ENCODE measurements around the gene CHST6. TPM values are rescaled to one million over a fixed set of nuclear protein-coding genes. Genes with fewer than 3 reads are reported as not detected.

The CHST6 gene
- total RNA-seq, 2 donors from 2014 or later = under 0.01 TPM; not detected in 1

- 71 to 85% methylated on average over 2 of the region's 2 CpGs for WGBS, 2 donors
- intact Hi-C loops (cut with DNase I) = no loop called here
- ATAC-seq (no peak), DNase-seq (no peak)
- no peaks in the 10 kb centered on the region for H3K27me3 ChIP-seq
- no peak overlapping the region for H3K27ac ChIP-seq
- no peaks in the 10 kb centered on the region for H3K9me3 ChIP-seq
- no peak for TF ChIP-seq POLR2A (IDR thresholded peaks at IDR 0.05)
- no peak for TF ChIP-seq CTCF (IDR thresholded peaks at IDR 0.05)
- H3K36me3 ChIP-seq (replicated peaks in 1 of 2; ENCODE audit: insufficient read depth in 1 of 2, low read depth in 2 of 2) = no peaks in the 10 kb centered on the region
- no peak overlapping the region for H3K4me3 ChIP-seq
- H3K4me1 ChIP-seq = no peaks in the 10 kb centered on the region
Observed at GRCh38 chr16:75486676-75487313, 8.4 kb downstream of the CHST6 start.

GRCh38 chr16:75486014-75486675 lies 9.1 kb downstream of the CHST6 start:
- no peaks in the 10 kb centered on the region for H3K9me3 ChIP-seq
- intact Hi-C loops (cut with DNase I) = no loop called here
- DNase-seq = peak in 1 of 4 donors; percentile 44
- H3K4me1 ChIP-seq = no peaks in the 10 kb centered on the region
- H3K27me3 ChIP-seq = no peaks in the 10 kb centered on the region
- H3K4me3 ChIP-seq = no peak overlapping the region
- 62 to 65% methylated on average over 9 of the region's 9 CpGs for WGBS, 2 donors
- no peak for TF ChIP-seq POLR2A (IDR thresholded peaks at IDR 0.05)
- no peak for ATAC-seq
- no peak overlapping the region for H3K27ac ChIP-seq
- H3K36me3 ChIP-seq (replicated peaks in 1 of 2; ENCODE audit: insufficient read depth in 1 of 2, low read depth in 2 of 2) = no peaks in the 10 kb centered on the region

GRCh38 chr16:75485230-75486013 lies 9.8 kb downstream of the CHST6 start:
- Histone ChIP-seq H3K36me3 (replicated peaks in 1 of 2; ENCODE audit: insufficient read depth in 1 of 2, low read depth in 2 of 2) (no peaks in the 10 kb centered on the region), H3K27me3 (no peaks in the 10 kb centered on the region), H3K4me3 (no peak overlapping the region), H3K9me3 (no peaks in the 10 kb centered on the region), H3K27ac (no peak overlapping the region), H3K4me1 (no peaks in the 10 kb centered on the region)
- intact Hi-C loops (cut with DNase I) = no loop called here
- DNase-seq = no peak
- 75 to 83% methylated on average over 7 of the region's 7 CpGs for WGBS, 2 donors
- TF ChIP-seq POLR2A (IDR thresholded peaks at IDR 0.05) (no peak), CTCF (IDR thresholded peaks at IDR 0.05) (no peak)
- no peak for ATAC-seq

DNA sequence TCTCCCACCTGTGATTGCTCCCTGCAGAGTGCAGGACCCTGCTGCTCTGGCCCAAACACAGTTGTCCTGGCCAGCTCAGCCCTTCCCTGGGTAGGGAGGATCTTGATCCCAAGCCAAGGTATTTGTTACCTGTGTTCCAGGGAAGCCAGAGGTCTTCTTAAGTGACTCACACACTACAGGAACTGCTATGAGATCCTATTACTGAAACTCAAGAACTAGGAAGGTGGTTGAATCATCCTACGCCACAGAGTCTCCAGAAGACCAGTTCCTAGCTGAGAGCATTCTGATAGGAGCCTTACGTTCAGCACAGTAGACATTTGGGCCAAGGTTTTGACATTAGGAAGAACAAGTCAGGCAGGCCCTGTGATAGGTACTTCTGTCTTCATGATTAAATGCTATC lies 12.0 kb downstream of the CHST6 start:
- no peak overlapping the region for H3K4me3 ChIP-seq
- WGBS, 2 donors = 86 to 89% methylated on average over 2 of the region's 2 CpGs
- ATAC-seq = no peak
- TF ChIP-seq CTCF (IDR thresholded peaks at IDR 0.05) = no peak
- no peak overlapping the region for H3K27ac ChIP-seq
- no peaks in the 10 kb centered on the region for H3K36me3 ChIP-seq (replicated peaks in 1 of 2; ENCODE audit: insufficient read depth in 1 of 2, low read depth in 2 of 2)
- DNase-seq = no peak
- no peaks in the 10 kb centered on the region for H3K27me3 ChIP-seq
- intact Hi-C loops (cut with DNase I) = no loop called here
- no peaks in the 10 kb centered on the region for H3K9me3 ChIP-seq
- no peaks in the 10 kb centered on the region for H3K4me1 ChIP-seq

DNA sequence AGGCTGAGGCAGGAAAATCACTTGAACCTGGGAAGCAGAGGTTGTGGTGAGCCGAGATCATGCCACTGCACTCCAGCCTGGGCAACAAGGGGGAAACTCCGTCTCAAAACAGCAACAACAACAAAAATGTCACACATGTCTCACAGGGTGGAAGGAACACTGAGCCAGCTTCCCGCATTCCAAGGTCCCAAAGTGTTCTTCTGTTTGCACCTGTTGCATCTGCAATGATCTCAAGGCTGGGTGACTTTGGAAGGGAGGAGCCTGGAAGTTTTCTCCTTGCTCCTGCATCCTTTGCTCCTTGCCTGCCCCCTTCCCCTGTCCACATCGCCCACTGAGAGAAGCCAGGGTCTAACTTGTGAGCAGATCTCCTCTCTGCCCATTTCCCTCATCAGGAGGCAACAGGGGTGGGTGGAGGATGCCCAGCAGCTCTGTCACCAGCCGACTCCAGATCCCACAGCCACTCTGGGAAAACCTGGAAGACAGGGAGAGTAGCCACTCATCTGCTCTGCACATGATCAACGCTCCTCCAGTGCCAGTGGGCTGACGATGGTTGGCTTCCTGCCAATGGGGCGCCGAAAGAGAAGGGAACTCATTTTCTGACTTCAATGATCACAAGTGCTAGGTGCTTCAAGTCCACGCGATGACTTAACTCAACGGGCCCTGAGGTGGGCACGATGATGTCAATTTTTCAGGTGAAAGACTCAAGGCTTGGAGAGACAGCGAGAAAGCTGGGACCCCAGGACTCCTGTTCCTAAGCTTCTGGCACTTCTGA lies 12.6 kb downstream of the CHST6 start:
- no peak for ATAC-seq
- no peak for DNase-seq
- TF ChIP-seq CTCF (IDR thresholded peaks at IDR 0.05) (no peak), POLR2A (IDR thresholded peaks at IDR 0.05) (no peak)
- no peaks in the 10 kb centered on the region for H3K4me1 ChIP-seq
- no peak overlapping the region for H3K4me3 ChIP-seq
- H3K36me3 ChIP-seq (replicated peaks in 1 of 2; ENCODE audit: insufficient read depth in 1 of 2, low read depth in 2 of 2) = no peaks in the 10 kb centered on the region
- no peaks in the 10 kb centered on the region for H3K27me3 ChIP-seq
- H3K27ac ChIP-seq = no peak overlapping the region
- 62 to 73% methylated on average over 11 to 14 of the region's 14 CpGs for WGBS, 2 donors
- intact Hi-C loops (cut with DNase I) = no loop called here
- no peaks in the 10 kb centered on the region for H3K9me3 ChIP-seq
